ENCODE measurements around the gene HEBP2.
A peak's percentile ranks its signal among the peaks of the same experiment; 100 is the strongest.
"Not testable (repeated sequence)": the region's sequence is repeated elsewhere in the genome, so short reads cannot be mapped to it uniquely, and the experiment has no call there.

Gene HEBP2, protein sequence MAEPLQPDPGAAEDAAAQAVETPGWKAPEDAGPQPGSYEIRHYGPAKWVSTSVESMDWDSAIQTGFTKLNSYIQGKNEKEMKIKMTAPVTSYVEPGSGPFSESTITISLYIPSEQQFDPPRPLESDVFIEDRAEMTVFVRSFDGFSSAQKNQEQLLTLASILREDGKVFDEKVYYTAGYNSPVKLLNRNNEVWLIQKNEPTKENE

DNA sequence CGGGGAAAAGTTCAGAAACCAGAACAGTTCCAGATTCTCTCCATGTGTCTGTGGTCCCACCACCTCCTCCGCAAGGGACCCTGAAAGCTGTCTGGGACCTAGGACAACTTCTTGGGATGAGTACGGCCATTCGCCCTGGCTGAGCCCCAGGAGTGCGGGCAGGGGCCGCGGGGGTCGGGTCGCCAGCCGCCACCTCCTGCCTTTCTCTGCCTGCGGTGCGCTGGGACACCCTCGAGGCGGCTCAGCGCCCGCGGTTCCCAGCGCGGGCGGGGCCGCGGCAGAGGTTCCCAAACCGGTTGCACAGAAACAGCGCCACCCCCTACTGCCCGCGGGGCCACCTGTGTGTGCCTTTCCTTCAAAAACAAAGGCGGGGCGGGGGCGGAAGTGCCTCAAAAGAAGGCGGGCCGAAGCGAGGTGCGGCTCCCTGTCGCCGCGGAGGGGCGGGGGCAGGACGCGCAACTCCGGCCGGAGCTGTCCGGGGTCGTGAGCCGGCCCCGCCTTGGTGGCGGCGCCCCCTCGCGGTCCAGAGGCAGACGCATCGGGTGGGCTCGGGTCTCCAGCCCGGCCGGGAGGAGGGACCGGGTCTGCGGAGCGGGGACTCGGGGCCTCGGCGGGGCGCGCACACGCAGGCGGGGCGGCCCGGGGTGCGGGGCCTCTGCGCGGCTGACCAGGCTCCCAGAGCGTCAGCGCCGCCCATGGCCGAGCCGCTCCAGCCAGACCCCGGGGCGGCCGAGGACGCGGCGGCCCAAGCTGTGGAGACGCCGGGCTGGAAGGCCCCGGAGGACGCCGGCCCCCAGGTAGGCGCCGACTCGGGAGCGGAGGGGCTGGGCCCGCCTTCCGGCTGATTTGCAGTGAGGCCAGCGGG lies at the start of gene HEBP2:
HEBP2 (plus strand) TSS at position 423 of the 865 bp plus-strand sequence; CDS start at position 696, 273 bp downstream.
- DNase-seq, result peak; percentile 80

DNA sequence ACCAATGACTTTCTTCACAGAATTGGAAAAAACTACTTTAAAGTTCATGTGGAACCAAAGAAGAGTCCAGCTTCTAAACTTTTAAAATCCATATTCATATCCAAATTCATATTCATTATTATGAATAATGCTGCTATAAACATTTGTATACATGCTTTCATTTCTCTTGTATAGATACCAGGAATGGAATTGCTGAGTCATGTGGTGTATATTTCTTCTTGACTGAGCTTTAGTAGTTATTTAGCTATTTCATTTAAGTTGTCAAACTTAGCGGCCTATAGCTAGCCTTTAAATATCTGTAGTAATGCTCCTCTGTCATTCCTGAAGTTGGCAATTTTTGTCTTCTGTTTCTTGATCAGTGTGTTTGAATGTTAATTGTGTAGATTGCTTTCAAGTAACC lies 46.1 kb upstream of the HEBP2 start:
- DNase-seq, result no peak

DNA sequence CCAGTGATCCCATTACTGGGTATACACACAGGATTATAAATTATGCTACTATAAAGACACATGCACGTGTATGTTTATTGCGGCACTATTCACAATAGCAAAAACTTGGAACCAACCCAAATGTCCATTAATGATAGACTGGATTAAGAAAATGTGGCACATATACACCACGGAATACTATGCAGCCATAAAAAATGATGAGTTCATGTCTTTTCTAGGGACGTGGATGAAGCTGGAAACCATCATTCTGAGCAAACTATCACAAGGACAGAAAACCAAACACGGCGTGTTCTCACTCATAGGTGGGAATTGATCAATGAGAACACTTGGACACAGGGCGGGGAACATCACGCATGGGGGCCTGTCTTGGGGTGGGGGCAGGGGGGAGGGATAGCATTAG lies 35.3 kb upstream of the HEBP2 start:
- DNase-seq, result not testable (repeated sequence)

DNA sequence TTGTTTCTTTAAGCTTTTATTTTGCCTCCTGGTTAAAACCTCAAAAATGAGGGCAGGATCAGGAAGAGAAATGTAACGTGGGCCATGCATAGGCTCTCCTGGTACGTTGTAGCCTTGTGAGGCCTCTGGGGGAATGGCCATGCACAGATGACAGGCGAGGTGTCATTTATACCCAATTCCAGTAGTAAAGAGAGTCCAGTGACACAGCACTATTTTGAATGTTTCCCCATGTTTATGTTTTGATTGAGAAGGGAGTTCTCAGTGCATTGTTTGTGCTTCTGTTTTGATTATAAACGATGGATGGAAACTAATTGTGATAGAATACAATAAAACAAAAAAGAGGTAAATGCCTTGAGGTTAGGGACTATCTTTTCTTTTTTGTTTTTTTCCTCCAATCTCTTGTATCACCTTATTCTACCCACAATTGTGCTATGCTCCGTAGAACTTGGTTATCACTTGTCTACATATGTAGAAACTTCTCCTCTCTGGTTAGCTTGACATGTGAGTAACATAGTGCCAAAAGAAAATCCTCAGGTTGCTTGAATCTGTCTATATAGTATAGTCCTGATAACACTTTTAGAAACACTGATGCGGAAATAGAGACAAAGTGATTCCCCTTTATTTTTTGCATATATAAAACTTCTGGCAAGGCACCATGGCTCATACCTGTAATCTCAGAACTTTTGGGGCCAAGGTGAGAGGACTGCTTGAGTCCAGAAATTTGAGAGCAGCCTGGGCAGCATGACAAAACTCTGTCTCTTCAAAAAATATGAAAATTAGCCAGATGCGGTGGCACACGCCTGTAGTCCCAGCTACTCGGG lies 33.2 kb upstream of the HEBP2 start:
- DNase-seq, result no peak

DNA sequence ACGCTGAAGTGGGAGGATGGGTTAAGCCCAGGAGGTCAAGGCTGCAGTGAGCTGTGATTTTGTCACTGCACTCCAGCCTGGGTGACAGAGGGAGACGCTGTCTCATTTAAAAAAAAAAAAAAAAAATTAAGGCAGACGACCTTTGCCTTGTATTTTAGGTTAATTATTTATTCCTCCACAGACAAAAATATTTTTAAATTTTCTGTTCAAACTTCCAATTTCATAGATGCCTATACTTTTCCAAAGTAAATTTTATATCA lies 32.6 kb upstream of the HEBP2 start:
- no peak for DNase-seq

DNA sequence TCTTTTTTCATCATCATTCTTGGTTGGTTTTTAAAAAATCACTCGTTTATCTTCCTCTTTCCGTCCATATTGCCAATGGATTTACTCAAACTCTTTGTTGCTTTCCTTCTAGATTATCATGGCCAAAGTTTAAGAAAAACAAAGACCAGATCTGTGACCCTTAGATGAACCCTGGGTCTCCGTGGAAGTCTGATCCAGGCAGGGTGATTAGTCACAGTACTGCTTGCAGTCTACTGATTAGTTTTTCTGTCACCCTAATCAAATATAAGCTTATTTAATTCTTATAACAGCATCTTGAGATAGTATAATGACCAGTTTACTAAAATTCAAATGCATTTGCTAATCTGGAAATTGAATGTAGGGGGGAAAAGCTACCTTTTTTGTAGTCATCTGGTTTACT lies 32.3 kb upstream of the HEBP2 start:
- DNase-seq, result no peak

DNA sequence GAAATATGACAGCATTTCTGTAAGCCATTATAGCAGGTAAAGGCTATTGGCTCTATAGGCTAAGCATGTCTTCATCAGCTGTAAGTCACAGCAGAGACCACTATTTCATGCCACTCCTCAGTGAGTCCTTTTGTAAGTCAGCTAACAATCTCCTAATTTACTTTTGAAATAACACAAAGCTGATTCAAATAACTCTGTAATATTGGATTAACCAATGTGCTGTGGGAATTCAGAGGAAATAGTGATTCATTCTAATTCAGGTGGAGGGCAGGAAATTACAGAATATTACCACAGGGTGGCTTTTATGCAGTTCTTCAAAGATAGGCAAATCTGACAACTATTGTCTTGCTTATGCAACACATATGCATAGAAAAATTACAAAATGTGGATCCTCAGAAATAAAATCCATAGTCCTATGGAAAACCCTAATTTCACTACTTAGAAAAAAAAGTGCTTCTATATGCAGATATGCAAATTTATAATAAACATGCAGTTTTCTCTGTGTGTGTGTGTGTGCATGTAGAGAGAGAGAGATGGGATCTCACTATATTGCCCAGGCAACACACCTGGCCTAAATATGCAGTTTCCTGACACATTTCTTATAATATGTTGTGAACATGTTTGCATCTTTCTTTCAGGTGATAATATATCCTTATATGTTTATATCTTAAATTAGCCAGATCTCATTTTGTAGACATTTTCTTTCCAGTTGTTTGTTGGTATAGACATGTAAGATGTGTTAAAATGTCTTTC lies 31.1 kb upstream of the HEBP2 start:
- no peak for DNase-seq

DNA sequence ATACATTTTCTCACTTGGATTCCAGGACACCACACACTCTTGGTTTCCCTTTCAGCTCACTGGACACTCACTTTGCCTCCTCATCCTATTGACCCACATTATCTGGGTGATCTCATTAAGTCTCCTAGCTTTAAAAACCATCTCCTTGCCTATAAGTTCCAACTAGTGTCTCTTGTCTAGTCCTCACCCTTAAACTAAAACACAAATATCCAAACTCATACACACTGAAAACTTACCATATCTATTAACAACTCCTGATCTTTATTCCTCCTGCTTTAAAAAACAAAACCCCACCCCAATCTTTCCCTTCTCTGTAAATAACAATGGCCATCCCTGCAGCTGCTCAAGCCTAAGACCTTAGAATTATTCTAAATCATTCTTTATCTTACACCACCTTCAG lies 29.8 kb upstream of the HEBP2 start:
- no peak for DNase-seq

DNA sequence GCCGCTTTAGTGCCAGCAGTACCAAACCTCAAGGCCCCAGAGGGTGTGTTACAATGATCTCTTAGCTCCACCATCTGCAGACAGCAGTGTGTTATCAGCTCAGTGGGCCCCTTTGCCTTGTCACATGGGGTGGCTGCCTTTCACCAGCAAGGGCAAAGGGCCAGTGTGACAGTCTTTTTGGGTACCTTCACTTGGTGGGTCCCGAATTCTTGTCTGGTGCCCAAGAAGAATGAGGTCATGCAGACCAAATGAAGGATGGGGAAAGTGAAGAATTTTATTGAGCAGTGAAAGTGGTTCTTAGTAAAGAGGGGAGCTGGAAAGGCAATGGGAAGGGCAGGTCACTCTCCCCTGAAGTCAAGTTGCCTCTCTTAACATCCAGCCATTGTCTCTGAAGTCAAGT lies 29.2 kb upstream of the HEBP2 start:
- no peak for DNase-seq

DNA sequence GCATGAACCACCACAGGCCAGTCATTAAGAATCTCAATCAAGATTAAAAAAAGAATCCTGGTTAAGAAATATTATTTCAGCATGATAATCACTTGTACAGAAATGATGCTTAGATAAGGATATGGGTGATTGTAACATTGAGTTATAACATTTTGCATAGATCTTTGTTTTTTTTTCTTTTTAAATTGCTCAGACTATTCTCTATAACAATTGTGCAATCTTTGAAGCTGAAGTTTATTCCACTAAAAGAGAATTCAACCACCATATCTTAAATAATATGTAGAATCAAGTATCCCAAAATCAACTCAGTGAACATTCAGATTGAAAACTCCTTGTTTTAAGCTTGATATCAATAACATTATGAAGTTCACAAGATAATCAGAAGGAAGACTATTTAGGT lies 27.0 kb upstream of the HEBP2 start:
- no peak for DNase-seq

DNA sequence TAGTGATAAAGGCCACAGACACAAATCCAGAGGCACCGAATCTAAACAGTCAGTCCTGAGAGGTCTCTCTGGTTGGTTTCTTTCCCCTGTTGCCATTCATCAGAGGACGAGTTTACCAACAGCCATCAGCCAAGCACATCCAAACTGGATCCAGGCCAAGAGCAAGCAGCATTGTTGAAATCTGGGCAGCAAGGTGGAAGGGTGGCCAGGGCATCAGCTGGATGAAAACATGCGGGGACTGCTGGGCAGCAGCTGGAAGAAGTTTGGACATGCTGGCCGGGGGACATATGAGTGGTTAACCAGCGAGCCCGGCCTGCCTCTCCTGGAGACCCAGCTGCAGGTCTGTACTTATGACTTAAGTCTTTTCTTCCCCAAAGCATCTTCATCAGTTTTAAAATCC lies 26.2 kb upstream of the HEBP2 start, which contains the start of gene SMIM28:
SMIM28 (plus strand) TSS at position 62 of the 400 bp plus-strand sequence; CDS start at position 230, 168 bp downstream.
- peak; percentile 10 for DNase-seq

DNA sequence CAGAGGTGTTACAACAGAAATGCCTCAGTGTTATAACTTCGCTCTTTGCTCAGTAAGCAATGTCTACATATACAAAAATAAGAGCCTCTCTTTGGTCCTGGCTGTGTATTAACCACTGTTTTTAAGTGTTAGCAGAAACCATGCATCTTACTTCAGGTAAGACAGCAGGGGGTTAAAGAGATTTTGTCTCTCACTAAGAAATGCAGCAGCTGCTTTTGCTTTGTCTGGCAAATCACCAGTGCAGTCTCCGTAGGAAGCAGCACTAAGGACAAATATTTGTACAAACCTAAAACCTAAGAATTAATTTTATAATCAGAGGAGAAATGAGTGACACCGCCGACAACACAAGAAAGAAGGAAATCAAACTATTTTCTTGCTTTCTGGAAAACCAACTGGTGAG lies 25.6 kb upstream of the HEBP2 start:
- DNase-seq, result peak; percentile 5

DNA sequence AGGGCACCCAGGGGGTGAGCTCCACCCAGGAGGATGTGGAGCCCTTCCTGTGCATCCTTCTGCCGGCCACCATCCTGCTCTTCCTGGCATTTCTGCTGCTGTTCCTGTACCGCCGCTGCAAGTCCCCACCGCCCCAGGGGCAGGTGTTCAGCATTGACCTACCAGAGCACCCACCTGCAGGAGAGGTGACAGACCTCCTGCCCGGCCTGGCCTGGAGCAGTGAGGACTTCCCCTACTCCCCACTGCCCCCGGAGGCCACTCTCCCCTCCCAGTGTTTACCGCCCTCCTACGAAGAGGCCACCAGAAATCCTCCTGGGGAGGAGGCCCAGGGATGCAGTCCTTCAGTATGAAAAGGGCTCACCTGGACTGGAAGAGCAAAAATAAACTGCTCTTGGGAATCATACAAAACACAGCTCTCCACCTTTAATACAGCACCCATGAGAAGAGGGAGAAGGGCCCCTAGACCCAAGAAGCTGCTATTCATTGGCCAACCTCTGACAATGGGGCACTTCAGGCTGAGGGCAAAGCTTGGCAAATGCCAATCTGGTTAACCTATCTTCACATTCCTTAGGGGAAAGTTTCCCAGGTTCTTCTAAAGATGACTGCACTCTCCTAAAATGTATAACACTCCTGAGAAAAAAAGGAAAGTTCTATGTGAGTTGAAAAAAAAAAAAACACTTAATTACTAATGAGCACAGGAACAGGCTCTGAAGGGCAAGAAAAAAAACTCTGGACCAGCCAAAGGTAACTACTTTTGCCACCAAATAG lies 21.3 kb upstream of the HEBP2 start:
- DNase-seq, result no peak

DNA sequence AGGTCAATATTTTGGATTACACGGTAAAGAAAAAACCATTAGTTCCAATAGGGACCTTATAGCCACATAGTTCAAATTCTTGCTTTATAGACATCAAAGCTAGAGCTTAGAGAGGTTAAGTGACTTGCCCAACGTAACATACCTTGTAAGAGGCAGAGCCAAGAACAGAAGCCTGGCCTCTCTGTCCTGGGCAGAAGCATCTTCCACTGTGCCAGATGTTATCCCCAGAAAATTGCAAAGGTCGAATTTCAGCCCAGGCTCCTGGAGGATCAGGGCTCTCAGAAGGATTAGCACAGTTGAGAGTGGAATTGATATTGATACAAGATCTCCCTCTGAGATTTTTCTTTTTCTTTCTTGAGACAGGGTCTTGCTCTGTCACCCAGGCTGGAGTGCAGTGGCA lies 20.2 kb upstream of the HEBP2 start:
- DNase-seq, result no peak

DNA sequence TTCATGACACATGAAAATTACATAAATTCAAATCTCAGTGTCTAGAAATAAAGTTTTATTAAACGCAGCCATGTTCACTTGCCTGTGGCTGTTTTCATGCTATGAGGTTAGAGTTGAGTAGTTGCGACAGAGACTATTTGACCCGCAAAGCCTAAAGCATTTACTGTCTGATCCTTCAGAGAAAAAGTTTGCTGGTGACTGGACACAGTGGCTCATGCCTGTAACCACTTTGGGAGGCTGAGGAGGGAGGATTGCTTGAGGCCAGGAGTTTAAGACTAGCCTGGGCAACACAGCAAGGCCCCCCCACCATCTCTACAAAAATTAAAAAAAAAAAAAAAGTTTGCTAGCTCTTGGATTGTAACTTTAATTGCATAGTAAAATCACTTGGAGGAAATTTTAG lies 17.1 kb upstream of the HEBP2 start:
- DNase-seq, result no peak

DNA sequence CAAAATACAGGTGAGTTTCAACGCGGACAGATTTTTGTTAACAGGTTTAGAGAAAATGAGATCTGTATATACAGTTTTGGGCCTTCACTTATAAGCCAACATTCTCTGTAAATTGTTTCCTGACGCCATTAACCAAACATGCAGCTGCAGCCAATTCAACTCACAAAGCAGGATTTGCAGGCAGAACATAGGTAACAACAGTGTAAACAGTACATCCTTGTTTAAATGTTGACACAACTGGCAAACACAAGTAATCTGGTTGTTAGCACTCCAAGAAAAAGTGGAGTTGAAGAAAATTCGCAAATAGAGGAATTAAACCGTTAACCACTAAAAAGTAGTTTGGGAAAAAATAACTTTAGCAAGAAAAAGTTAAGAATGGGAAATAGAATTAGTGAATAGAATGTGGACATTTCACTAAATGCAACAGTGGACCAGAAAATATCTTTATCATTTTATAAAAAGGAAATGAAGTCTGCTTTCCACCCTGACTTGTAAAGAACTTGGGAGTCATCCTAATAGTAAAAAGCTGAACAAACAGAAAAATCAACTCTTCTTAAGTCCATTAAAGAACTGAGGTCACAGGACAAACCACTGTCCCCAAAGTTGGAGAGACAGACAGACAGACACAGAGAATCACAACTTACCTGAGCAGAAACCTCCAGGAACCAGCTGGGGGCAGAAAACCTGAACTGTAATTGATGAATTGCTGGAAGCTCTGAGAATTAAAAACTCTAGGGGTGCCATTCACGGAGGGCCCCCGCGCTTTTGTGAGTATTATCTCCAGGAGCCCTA lies 16.2 kb upstream of the HEBP2 start:
- peak; percentile 43 for DNase-seq

DNA sequence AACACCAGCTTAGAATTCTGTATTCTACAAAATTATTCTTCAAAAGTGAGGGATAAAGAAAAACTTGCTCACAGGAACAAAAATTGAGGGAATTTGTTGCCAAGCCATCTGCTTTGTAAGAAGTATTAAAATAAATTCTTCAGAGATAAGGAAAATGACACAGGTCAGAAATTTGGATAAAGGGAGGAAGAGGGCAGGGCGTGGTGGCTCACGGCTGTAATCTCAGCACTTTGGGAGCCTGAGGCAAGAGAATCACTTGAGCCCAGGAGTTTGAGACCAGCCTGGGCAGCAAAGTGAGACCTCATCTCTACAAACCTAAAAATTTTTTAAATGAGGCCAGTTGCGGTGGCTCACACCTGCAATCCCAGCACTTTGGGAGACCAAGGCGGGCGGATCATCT lies 14.5 kb upstream of the HEBP2 start:
- no peak for DNase-seq

DNA sequence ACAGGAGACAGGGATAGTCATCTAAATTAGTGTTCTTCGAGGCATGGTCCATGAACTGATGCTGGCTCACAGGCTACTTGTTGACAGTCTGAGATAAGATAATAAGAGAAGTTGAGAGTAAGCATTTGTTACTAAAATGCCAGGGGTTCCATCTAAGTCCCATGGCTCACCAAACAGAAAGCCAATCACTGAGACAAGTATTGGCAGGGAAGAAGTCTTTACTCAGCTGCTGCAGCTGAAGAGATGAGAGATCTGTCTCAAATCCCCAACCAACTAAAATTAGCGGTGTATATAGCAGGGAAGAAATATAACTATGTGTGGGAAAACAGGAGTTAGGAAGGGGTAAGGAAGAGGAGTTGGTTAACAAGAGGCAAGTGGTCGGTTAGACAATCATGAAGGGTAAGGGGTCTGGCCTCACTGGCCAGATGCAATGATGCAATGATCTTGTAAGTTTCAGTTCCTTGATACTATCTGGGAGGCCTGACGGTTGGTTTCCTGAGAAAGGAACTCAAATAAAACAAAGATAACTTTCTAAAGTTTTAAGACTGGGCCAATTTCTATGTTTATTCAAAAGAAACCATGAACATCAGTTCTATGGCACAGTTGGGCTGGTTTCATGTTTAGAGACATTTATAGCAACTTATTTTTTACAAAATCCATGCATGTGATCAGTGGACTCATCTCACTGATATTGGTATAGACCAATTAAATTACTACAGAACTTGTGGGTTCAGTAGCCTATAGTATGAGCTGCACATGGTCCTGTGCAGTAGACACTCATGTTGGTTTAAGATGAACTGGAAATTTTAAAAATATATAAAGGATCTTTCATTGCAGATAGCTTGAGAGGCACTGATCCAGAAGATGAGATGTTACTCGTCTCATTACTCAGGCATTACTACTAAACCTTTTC lies 9.9 kb upstream of the HEBP2 start:
- DNase-seq, result no peak

DNA sequence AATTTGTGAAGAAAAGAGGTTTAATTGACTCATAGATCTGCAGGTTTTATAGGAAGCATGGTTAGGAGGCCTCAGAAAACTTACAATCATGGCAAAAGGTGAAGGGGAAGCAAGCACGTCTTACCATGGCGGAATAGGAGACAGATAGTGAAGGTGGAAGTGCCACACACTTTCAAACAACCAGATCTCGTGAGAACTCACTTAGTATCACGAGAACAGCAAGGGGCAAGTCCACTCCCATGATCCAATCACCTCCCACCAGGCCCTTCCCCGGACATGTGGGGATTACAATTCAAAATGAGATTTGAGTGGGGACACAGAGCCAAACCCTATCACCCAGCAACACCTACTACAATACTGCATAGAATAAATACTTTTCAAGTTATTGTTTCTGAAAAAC lies 7.3 kb upstream of the HEBP2 start:
- DNase-seq, result no peak

Measured in NCI-H2029 (cell line).